HL-60/S4 treated with phorbol 12-myristate 13-acetate at 8.2 ng/mL for 4 days and 3 days (cell line): ENCODE data around the gene LOC101059915.

ENCODE experiments used
- in situ Hi-C: fragments of 300-500 bp; cut with MboI; formaldehyde crosslinking; loops from 2 replicates; pipeline ENCODE4 v1.15.0; 2022; ENCODE audit warnings: low sequenced_read_pairs

LOC101059915 gene

GRCh38 chrX:71667328-71668247, at the start of gene LOC101059915:
TSS of gene LOC101059915 (plus strand) at chrX:71667546.
- in situ Hi-C loops = no loop called here

- in situ Hi-C loops = no loop called here
Measured at GRCh38 chrX:71617742-71618141, 49.6 kb upstream of the LOC101059915 start.

GRCh38 chrX:71618303-71618721, 49.0 kb upstream of the LOC101059915 start, which contains the start of gene CXCR3:
TSS of gene CXCR3 (minus strand) at chrX:71618511. CDS start at chrX:71618449, 62 bp downstream.
- in situ Hi-C loops = no loop called here

- in situ Hi-C loops = no loop called here
Measured at GRCh38 chrX:71618787-71619186, 48.6 kb upstream of the LOC101059915 start.

GRCh38 chrX:71619193-71619592, 48.2 kb upstream of the LOC101059915 start:
- in situ Hi-C loops = no loop called here

GRCh38 chrX:71619986-71620385, 47.4 kb upstream of the LOC101059915 start:
- in situ Hi-C loops = no loop called here

- in situ Hi-C loops = no loop called here
Measured at GRCh38 chrX:71621603-71622002, 45.7 kb upstream of the LOC101059915 start.

GRCh38 chrX:71622032-71622575, 45.2 kb upstream of the LOC101059915 start:
- in situ Hi-C loops = no loop called here

- in situ Hi-C loops = no loop called here
Measured at GRCh38 chrX:71622576-71623450, 44.5 kb upstream of the LOC101059915 start.

- in situ Hi-C loops = no loop called here
Measured at GRCh38 chrX:71623714-71624113, 43.6 kb upstream of the LOC101059915 start.

GRCh38 chrX:71625471-71625870, 41.9 kb upstream of the LOC101059915 start:
- in situ Hi-C loops = no loop called here

GRCh38 chrX:71626576-71626975, 40.8 kb upstream of the LOC101059915 start:
- in situ Hi-C loops = no loop called here

- in situ Hi-C loops = no loop called here
Measured at GRCh38 chrX:71627588-71628404, 39.5 kb upstream of the LOC101059915 start.

- in situ Hi-C loops = no loop called here
Measured at GRCh38 chrX:71629467-71629866, 37.9 kb upstream of the LOC101059915 start.

- in situ Hi-C loops = no loop called here
Measured at GRCh38 chrX:71632923-71633657, 34.3 kb upstream of the LOC101059915 start.

- in situ Hi-C loops = no loop called here
Measured at GRCh38 chrX:71634366-71634765, 33.0 kb upstream of the LOC101059915 start.

GRCh38 chrX:71636438-71637252, 30.7 kb upstream of the LOC101059915 start:
- in situ Hi-C loops = no loop called here

- in situ Hi-C loops = no loop called here
Measured at GRCh38 chrX:71637253-71637618, 30.1 kb upstream of the LOC101059915 start.

GRCh38 chrX:71637848-71638247, 29.5 kb upstream of the LOC101059915 start:
- in situ Hi-C loops = no loop called here
